Globus pallidus (tissue), 1 donor: ENCODE results near the gene GNG2.

ENCODE experiments used
- DNase-seq: peaks from one replicate; pipeline ENCODE4 v3.0.0-alpha.2; 2015; ENCODE audit warnings: low spot score

Gene GNG2

DNA sequence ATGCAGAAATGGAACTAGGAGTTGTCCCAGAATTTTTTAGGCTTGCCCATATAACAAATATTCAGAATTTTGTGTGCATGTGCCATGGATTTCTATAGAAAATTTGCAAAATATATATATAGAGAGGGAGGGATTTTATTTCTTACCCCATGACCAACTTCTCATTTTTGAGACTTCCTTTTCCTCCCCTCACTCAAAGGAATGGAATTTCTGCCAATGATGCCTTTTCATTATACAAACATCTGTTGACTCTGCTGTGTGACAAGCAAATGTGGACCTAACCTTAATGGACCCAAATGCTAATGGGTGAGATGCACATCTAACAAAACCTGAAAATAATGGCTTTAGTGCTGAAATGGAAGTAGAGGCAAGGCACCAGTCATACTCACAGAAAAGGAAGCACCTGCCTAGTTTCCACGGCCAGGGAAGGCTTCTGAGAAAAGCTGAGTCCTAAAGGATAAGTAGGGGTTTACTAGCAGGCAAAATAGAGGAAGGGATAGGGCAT, 3.6 kb upstream of the GNG2 start:
- no peak for DNase-seq

DNA sequence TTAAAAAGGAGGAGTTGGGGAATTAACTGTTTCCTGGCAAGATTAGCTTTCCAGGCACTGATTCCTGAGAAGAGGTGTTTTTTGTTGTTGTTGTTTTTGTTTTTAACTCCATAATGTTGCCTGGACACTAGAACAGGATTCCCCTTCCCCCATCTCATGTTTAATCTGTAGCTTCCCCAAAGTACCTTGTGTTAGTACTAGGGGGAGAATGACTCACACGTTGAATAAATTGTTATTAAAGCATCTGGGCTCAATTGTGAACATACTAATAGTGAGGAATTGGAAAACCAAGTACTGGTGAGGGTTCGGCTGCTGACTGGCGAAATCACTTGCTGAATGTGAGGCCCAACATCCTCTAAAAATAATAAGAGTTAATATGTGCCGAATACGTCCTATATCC, 1.3 kb upstream of the GNG2 start:
- DNase-seq: no peak

DNA sequence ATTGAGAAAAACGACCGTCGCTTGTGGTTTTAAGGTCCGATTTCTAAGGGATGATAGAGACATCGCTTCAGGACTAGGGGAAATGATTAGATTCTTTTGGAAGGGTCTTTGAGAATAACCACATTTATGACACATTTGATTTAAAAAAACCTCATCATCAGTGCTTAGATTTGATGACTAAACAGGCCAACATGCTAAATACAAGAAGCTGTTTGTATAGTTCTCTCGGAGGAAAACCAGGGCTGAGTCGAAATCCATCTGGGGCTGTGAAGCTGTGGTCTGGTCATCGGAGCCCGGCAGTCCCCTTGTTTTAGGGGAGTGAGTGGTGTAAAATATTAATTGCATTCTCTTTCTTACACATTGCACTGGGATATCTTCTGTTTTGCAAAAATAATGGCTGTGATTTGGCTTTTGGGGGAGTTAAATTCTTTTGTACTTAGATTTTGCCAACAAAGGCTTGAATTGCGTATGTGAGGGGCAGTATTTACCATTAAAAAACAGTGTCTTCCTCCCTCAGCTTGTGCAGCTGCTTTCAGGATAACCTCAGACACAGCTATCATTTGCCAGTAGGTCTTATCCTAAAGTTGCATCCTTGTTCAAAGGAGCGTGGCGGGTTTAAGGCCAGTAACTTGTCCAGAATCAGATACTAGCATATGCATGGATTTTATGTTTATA, 550 bp downstream of the GNG2 start:
- no peak for DNase-seq

DNA sequence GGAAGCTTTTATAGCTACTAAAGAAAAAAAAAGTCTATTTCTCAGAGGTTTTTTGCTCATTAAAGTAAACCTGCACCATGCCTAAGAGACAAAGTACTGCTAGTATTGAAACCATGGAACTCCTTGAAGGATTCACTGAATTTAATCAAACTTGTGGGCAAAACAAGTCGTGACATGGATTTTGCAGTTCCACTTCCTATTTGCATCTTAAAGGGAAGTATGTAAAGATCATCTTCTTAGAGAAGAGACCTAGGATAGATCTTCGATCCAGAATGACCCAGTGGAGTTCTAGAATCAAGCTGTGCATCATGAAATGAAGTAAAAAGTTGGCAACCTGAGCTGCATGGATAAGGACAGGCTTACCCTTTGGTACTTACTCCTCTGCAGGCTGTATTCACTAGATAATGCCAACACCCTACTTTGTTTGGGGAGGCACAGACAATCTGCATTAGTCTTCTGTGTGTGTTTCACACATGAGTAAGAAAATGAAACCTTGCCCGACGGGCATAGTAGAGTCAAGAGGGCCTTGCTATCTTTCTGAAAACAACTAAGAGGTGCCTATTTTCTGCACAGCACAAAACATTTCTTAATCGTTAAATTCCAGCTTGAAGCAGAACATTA, 1.9 kb downstream of the GNG2 start:
- no peak for DNase-seq

DNA sequence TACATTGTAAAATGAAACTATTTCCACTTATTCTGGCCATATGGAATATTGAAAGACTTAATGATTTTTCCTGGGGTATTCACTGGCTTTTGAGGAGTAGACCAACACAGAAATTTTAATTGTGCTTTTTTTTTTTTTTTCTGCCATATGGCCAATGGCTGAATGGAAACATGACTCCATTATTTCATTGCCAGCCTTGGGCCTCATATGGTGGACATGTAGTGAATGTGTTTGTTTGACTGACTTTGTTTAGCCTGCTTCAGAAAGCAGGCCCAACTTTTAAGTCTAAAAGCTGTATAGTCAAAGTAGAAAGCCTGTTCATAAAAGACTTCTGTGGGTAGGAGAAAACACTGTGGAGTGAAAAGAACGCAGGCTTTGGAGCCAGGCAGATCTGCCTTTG, 2.4 kb downstream of the GNG2 start:
- no peak for DNase-seq

DNA sequence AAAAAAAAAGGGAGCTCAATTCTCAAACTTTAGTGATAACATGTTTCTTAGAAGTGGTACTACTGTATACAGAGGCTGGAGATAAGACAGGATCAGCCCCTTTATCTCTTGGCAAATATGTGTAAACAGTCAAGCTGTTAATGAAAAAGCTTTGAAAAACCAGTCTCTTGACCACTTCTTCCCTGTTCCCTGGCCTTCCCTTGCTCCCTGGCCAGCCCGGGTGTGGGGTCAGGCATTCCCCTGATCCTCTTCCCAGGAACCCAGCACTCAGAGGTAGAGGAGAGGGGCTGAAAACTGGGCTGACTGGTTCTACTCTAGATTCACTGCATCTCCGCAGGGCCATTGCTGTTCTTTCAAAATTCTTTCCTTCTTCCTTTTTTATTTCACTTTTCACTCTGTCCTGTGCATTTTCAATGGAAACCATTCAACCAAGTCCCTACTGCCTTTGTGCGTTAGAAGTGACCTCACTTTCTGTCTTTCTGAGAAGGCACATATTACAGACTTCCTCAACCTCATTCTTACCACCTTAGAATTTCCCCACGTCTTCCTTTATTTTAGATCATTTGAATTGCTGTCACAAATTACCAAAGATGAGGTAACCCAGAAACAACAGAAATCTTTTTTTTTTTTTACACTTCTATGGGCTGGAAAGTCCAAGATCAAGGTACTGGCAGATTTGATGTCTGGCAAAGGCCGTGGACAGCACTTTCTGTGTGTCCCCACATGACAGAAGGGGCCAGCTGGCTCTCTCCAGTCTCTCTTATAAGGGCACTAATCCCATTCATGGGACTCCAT, 5.7 kb downstream of the GNG2 start:
- DNase-seq: no peak

DNA sequence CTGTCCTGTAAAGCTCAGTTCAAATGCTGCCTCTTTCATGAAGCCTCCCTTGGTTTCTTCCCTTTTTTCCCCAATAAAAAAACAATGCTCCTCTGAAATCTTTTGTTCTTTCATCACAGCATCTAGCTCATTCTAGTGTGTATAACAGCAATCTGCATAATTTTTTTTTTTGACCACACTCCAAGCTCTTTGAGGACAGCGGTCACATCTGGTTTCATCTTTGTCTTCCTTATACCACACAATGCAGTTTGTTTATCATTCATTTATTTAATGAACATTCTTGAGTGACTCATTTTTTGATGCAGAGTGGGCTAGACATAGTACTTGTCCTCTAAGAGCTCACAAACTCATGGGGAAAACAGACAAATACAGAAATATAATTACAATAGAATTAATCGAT, 7.3 kb downstream of the GNG2 start:
- no peak for DNase-seq

DNA sequence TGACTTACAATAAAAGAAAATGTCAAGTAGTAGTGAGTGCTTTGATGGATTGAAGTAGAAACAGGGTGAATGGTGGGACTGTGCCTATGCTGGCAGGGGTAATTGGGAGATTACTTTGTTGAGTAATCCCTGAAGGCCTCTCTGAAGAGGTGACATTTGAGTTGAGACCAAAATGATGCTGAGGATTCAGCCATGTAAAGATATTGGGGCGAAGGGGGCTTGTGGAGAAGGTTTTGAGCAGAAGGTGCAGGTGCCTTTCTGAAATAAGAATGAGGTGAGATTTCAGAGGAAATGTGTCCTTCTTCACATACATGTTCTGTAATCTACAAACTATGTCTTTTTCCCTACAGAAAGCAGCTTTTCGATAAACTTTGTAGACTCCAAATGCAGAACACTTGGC, 8.0 kb downstream of the GNG2 start:
- no peak for DNase-seq

DNA sequence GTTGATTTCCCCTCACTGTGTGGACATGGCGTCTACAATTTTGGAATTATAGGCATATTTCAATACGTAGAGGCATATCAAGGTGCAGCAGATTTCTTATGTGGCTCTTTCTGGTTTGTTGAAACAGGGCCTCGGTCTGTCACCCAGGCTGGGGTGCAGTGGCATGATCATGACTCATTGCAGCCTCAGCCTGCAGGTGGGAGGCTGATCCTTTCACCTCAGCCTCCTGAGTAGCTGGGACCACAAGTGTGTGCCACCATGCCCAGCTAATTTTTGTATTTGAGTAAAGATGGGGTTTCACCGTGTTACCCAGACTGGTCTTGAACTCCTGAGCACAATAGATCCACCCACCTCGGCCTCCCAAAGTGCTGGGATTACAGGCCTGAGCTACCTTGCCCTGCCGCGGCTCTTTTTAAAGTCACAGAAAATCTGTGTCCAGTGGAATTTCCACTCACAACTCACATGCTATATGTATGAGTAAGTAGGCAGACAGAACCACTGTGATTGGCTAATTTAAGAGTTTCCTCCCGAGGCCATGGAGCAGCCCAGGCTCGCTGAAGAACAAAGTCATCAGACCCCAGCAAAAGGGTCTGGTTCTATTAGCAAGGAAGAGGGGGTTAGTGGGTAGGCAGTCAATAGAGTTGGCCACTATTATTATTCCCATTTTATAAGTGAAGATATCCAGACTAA, 9.1 kb downstream of the GNG2 start:
- DNase-seq: no peak

DNA sequence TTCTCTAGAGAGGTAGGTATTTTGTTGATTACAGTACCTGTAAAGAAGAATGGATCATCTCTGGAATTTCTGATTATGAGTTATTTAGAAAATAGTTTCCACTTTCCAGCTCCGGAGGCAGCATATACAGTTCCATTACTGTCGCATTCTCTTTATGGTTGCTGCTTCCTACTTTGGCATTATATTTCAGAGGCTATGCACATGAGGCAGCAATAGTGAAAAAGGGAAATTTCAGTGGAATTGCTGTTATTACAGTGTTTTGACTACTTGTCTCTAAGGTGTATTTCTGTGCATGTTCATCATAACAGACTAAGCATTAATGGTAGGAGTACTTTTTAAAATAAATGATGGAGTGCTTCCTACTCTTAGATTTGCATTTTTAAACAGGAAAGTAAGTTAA, 10.2 kb downstream of the GNG2 start:
- DNase-seq: no peak

DNA sequence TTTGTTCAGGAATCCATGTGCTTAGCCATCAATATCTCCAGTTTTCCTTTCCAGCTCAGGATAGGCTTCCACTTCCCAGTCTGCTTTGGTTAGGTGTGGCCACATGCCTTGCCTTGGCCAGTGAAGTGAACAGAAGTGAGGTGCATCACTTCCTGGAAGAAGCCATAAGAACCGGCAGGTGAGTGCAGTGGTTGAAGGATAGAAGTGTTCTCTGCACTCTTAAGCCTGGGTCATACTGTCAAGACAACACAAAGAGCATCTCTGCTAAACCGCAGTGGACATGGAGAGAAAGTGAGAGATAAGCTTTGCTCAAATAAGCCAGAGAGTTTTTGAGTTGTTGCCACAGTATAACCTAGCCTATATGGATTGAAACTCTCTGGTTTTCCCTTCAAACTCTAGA, 11.4 kb downstream of the GNG2 start:
- DNase-seq: no peak

DNA sequence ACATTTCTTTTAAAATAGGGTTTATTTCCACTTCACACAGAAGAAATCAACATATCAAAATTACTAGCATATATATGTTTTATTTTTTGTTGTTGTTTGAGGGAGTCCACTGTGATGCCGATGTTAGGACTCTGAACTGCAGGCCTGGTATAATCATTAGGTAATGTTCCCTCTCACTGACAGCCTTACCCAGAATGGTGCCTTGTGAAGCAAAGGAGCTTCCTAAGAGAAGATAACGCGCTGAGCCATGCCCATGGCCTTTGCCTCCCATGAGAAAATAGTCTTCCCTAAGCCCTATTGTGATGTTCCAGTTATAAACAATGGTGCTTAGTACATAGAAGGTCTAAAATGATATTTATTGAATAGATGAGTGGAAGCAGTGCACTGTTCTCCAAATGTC, 12.0 kb downstream of the GNG2 start:
- DNase-seq: no peak

DNA sequence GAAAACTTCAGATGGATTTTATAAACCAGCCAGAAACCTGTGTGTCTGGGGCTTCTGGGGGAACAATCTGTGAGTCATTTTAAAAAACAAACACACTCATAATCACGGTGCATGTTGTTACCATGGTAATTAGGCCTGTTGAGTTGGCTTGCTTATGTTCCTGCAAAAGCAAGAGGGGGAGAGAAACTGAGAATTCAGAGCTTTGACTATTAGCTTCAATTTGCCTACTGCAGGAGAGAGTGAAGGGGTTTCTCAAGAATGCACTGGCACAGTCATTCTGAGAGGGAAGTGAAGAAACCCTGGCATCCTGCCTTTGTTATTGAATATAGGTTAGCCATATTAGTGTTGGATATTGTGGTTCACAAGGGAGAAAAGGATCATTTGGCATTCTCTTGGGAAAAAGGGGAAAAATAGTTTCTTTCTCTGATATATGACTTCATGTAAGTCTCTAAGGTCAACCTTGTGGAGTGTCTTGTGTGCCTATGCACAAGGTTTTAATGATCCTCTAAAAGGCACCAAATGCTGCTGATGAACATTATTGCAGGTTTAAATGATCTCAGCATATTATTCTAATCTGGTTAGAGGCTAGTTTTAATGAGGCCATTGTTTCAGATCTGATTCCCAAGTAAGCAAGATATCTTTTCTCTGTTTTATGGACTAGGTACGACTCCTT, 12.9 kb downstream of the GNG2 start:
- no peak for DNase-seq

DNA sequence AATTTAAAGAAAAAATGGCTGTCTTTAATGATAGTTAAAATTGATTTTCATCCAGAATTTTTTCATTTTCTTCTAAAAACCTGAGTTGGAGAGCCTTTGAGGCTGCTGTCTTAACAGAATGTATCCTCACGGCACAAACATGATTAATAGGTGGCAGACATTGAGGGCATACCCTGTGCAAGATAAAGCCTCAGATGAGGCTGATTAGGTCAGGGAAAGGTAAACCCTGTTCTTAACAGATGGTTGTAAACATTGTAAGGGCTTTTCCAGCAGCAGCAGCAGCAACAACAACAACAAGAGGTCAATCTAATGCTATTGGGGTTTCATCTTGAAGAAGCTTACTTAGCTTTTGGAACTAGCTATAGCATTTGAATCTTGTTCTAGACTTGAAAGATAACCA, 17.4 kb downstream of the GNG2 start:
- no peak for DNase-seq

DNA sequence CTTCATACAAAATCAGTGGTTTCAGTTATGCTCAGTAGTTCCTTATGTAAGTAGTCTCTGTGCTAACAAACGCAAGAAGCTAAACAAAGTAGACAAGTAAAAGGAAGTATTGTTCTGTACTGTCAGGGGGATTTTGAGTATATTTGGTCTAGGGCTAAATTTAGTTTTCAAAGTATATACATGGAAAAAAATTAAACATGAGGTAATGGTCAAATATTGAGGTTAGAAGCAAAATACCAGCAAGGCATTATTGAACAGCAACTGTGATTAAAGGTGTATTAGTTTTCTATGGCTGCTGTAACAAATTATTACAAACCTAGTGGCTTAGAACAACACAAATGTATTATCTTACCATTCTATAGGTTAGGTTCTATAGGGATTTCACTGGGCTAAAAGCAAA, 18.8 kb downstream of the GNG2 start:
- DNase-seq: no peak

DNA sequence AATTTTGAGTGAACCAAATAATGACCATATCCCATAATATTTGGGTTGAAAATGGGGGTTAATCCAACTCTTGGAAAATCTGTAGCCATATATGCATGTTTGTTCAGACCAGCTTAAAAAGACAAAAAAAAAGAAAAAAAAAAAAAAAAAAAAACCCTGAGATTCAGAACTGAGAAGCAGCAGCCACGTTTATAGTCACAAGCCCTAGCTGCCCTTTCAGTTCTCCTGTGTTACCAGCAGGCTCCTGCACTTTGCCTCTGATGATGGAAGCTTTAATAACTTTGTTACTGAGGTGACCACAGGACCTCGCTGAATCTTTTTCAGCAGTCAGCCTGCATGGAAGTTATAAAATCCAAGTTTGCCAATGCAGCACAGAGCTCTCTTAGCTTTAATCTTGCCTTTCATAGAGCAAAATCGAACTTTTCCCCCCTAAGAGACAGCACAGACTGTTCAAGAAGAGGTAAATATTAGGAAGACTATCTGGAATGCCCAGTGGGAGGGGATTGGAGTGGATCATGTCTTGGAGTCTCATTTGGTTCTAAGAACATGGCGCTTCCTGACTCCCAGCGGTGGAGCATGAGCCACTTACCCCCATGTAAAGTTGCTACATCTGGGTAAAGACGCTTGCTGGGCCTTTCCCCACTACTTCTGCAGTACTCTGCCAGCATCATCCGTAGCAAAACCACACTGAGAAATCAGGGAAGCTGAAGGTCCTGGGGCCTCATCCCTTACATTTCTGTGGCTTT, 20.6 kb downstream of the GNG2 start:
- DNase-seq: no peak

DNA sequence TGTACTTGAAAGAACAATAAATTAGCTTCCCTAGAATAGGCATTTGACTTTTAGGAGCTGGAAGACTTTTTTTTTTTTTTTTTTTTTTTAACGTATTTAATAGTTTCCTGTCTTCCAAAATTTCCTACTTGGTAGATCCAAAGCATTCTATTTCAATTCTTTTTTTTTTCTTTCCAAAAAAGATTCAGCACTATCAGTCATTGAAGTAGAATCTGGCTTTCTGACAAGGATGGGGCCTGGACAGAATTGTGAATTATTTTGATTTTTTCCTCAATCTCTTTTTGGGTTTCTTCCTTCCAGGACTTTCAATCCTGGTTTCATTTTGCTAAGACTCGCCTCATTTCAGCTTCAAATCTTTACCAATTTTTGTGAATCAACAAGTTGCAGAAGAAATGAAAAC, 21.2 kb downstream of the GNG2 start:
- no peak for DNase-seq

DNA sequence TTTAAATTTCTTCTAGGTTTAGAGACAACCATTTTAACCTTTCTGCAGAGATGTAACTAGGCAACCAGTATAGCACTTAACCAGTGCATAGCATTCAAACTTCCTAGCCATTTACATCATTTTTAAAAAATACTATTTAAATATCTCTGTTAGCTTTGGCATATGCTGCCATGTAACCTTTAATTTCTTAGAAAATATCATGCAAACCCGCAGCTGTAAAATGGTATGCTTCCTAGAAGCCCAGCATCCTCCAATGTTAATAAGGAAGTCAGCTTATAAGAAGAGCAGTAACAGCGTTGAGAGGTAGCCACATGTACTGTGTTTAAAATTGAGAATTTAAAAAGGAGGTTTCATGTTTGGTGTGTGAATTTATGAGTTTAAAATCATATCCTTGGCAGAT, 22.8 kb downstream of the GNG2 start:
- no peak for DNase-seq

DNA sequence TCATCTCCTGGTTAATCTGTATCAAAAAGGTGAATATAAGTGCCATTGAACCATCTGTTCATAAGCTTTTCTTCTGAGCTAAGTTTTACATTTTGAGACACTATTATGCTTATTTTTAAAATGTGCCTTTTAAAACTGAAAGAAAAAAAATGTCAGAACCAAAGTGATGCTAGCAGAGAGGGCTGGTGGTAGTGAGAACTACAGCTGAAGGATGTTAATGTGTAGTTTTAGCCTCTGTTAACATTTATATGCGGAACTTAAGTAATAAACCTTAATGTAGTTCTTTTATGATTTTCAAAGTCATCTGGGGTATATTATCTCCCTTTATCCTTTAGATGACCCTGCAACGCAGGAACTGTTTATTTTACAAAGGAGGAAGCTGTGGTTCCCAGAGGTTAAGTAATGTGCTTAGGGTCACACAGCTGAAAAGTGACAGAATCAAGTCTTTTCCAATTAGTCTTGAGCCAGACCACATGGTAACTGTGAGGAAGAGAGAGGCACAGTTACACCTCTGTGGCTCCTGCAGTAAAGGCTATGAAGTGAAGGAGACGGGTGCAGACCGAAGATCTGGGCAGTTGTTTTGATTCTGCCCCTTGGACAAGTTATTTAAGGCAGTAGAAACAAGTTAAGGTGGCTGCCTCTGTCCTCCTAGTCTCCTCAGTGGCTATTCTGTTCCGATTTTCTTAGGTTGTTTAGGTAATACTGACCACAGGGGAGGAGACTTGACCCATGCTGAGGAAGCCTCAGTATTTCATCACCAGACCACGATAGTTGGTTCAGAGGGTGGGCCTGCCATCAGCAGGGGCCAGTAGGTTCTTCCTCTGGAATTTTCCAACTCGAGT, 23.9 kb downstream of the GNG2 start:
- DNase-seq: no peak

DNA sequence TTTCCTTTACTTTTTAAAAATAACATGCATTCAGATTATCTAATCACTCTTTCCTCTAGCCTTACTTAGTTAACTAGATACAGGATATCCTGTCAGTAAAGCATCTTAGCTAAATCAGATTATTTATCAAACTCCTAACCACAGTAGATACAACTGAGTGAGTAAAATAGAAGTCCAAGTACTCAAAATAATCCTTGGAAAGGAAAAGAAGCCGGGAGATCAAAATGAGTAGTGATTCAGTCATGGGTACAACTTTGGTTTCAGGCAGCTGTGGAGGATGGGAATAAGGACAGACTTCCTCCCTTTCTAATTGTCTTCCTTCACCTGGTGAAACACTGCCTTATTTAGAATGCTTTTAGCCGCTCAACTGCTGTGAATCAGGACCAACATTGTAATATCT, 29.4 kb downstream of the GNG2 start:
- no peak for DNase-seq
